Measurements from ENCODE around the gene GBX1. TPM values are rescaled to one million over a fixed set of nuclear protein-coding genes. Genes with fewer than 3 reads are reported as not detected.

Gene GBX1
- total and polyA plus RNA-seq, 5 donors from 2014 or later = not detected

DNA sequence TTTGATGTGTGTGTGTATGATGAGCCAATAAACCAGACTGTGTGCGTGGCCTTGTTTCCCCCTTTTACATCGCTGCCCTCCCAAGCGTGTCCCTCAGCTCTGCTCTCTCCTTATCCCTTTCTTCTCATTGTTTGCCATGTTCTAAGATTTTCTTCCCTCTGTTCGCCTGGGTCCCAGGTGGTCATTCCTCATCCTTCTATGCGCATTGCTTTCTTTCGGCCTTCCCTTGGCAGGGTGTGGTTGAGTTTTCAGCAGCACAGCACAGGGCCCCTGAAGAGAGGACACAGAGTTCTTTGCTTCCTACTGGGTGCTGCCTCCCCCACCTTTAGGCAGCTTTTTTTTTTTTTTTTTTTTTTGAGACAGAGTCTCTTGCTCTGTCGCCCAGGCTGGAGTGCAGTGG is 23.1 kb downstream of the GBX1 start:
- DNase-seq (no peak), ATAC-seq (ENCODE audit: low read depth in 2 of 2) (no peak)
- Histone ChIP-seq H3K27ac (ENCODE audit: insufficient read depth, low read length, poor library complexity, severe bottlenecking) (no peak overlapping the region), H3K27me3 (ENCODE audit: control insufficient read depth, insufficient read depth, low read length) (no peaks in the 10 kb centered on the region), H3K9me3 (ENCODE audit: control insufficient read depth in 2 of 2, low read length in 2 of 2) (no peaks in the 10 kb centered on the region), H3K4me3 (ENCODE audit: low read depth, low read length) (no peak overlapping the region), H3K4me1 (ENCODE audit: control insufficient read depth, insufficient read depth, low read length, poor library complexity, severe bottlenecking) (no peaks in the 10 kb centered on the region), H3K36me3 (ENCODE audit: control insufficient read depth, insufficient read depth, low read length) (no peaks in the 10 kb centered on the region)
- Mint-ChIP-seq H3K4me1 (no peaks in the 10 kb centered on the region), H3K27me3 (peaks cover 9% of the 10 kb centered on the region), H3K4me3 (no peak overlapping the region), H3K27ac (no peak overlapping the region), H3K36me3 (peaks cover 11% of the 10 kb centered on the region), H3K9me3 (peaks cover 0 to 1% (median 0%) of the 10 kb centered on the region in 7 donors)

DNA sequence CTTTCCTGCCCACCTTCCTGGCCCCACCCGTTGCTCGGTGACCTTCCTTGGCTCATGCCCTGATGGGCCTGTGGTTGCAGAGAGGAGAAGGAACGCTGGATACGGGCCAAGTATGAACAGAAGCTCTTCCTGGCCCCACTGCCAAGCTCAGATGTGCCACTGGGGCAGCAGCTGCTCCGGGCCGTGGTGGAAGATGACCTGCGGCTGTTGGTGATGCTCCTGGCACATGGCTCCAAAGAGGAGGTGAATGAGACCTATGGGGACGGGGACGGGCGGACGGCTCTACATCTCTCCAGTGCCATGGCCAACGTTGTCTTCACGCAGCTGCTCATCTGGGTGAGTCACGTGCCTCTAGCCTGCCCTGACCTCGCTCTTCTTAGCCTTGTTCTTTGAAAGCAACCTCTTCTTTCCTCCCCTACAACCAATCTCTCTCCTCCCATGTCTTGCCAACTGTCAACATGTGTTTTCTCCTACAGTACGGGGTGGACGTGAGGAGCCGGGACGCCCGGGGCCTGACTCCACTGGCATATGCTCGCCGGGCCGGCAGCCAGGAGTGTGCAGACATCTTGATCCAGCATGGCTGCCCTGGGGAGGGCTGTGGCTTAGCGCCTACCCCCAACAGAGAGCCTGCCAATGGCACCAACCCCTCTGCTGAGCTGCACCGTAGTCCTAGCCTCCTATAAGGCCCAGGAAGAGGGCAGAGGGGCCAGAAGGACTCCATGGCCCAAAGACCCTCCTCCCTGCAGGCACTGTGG is 24.1 kb downstream of the GBX1 start:
- Histone ChIP-seq H3K27ac (ENCODE audit: insufficient read depth, low read length, poor library complexity, severe bottlenecking) (no peak overlapping the region), H3K9me3 (ENCODE audit: control insufficient read depth in 2 of 2, low read length in 2 of 2) (no peaks in the 10 kb centered on the region), H3K4me3 (ENCODE audit: low read depth, low read length) (no peak overlapping the region), H3K4me1 (ENCODE audit: control insufficient read depth, insufficient read depth, low read length, poor library complexity, severe bottlenecking) (no peaks in the 10 kb centered on the region), H3K27me3 (ENCODE audit: control insufficient read depth, insufficient read depth, low read length) (no peaks in the 10 kb centered on the region), H3K36me3 (ENCODE audit: control insufficient read depth, insufficient read depth, low read length) (no peaks in the 10 kb centered on the region)
- Mint-ChIP-seq H3K4me3 (no peak overlapping the region), H3K9me3 (peaks cover 0 to 1% (median 0%) of the 10 kb centered on the region in 7 donors), H3K27me3 (peaks cover 4% of the 10 kb centered on the region), H3K36me3 (peaks cover 11% of the 10 kb centered on the region), H3K27ac (peak overlapping the region in 1 of 3 donors; percentile 46), H3K4me1 (no peaks in the 10 kb centered on the region)
- DNase-seq = no peak
- no peak for ATAC-seq (ENCODE audit: low read depth in 2 of 2)

DNA sequence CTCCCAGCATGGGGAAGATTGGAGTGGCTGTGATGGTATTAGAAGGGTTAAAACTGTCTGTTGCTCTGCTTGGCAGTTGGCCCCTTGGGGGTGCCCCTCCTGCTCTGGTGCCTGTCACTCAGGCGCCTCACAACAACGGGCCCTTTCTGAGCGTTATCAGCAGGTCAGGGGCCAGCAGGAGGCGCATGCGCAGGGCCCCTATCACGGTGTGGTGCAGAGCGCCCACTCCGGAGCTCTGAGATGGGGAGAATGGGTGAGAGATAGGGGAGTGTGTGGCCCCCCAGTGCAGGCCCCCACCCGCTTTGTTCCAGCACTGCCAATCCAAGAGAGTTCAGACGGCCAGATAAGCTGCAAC is 24.8 kb downstream of the GBX1 start:
- Mint-ChIP-seq H3K36me3 (peaks cover 11% of the 10 kb centered on the region), H3K4me3 (no peak overlapping the region), H3K27me3 (no peaks in the 10 kb centered on the region), H3K4me1 (no peaks in the 10 kb centered on the region), H3K27ac (no peak overlapping the region), H3K9me3 (peaks cover 0 to 1% (median 0%) of the 10 kb centered on the region in 7 donors)
- Histone ChIP-seq H3K36me3 (ENCODE audit: control insufficient read depth, insufficient read depth, low read length) (no peaks in the 10 kb centered on the region), H3K9me3 (ENCODE audit: control insufficient read depth in 2 of 2, low read length in 2 of 2) (no peaks in the 10 kb centered on the region), H3K27me3 (ENCODE audit: control insufficient read depth, insufficient read depth, low read length) (no peaks in the 10 kb centered on the region), H3K4me3 (ENCODE audit: low read depth, low read length) (no peak overlapping the region), H3K27ac (ENCODE audit: insufficient read depth, low read length, poor library complexity, severe bottlenecking) (no peak overlapping the region), H3K4me1 (ENCODE audit: control insufficient read depth, insufficient read depth, low read length, poor library complexity, severe bottlenecking) (no peaks in the 10 kb centered on the region)
- DNase-seq (no peak), ATAC-seq (ENCODE audit: low read depth in 2 of 2) (no peak)

DNA sequence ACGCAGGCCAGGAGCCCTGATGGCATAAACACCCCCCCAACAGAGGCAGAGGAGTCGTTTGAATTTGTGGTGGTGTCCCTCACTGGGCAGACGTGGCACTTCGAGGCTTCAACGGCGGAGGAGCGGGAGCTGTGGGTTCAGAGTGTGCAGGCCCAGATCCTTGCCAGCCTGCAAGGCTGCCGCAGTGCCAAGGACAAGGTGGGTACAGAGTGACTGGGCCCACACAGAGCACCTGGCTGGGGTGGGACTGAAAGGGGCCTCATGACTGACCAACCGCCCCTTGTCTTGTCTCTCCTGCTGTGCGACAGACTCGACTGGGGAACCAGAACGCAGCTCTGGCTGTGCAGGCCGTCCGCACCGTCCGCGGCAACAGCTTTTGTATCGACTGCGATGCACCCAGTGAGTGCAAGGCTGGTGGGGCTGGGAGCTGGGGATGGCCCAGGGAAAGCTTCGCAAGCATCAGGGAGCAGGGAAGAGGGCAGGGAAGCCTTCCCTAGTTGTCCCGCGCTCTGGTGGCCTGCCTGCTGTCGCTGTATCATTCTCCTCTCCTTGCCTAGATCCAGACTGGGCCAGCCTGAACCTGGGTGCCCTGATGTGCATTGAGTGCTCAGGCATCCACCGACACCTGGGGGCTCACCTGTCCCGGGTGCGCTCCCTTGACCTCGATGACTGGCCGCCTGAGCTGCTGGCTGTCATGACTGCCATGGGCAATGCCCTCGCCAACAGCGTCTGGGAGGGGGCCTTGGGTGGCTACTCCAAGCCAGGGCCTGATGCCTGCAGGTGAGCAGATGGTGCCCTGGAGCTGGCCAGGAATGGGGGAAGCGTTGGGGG is 25.4 kb downstream of the GBX1 start:
- Mint-ChIP-seq H3K27me3 (no peaks in the 10 kb centered on the region), H3K4me1 (no peaks in the 10 kb centered on the region), H3K9me3 (peaks cover 0 to 1% (median 0%) of the 10 kb centered on the region in 7 donors), H3K4me3 (no peak overlapping the region), H3K36me3 (peaks cover 11% of the 10 kb centered on the region), H3K27ac (no peak overlapping the region)
- DNase-seq (no peak), ATAC-seq (ENCODE audit: low read depth in 2 of 2) (no peak)
- no peak overlapping the region for H3K4me3 ChIP-seq (ENCODE audit: low read depth, low read length)
- no peaks in the 10 kb centered on the region for H3K9me3 ChIP-seq (ENCODE audit: control insufficient read depth in 2 of 2, low read length in 2 of 2)
- no peaks in the 10 kb centered on the region for H3K4me1 ChIP-seq (ENCODE audit: control insufficient read depth, insufficient read depth, low read length, poor library complexity, severe bottlenecking)
- no peak overlapping the region for H3K27ac ChIP-seq (ENCODE audit: insufficient read depth, low read length, poor library complexity, severe bottlenecking)
- H3K27me3 ChIP-seq (ENCODE audit: control insufficient read depth, insufficient read depth, low read length) = no peaks in the 10 kb centered on the region
- no peaks in the 10 kb centered on the region for H3K36me3 ChIP-seq (ENCODE audit: control insufficient read depth, insufficient read depth, low read length)

DNA sequence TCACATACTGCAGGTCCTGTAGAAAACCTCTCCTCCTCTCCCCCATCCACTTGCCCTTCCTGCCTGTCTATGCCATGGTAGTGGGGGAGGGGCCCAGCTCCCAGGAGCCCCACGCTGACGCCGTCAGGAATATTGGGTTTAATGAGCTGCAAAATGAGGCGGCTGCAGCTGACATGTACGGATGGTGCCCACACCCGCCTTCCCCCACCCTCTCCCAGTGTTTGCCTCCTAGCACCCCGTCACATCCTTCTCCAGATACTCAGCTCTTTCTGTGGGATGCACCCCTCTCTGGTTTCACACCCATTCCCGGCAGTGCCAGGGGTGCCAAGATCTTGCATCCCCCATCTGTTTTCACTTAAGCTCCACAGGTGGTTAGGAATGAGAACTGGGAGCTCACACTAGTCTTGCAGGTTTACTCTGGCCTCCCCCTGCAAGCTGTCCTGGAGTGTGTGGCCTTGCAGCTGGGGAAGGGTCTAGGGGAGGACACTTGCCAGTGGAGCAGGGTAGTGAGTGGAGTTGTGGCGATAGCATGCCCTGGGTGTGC is 26.1 kb downstream of the GBX1 start:
- H3K36me3 ChIP-seq (ENCODE audit: control insufficient read depth, insufficient read depth, low read length) = no peaks in the 10 kb centered on the region
- H3K27ac Mint-ChIP-seq = no peak overlapping the region
- ATAC-seq (ENCODE audit: low read depth in 2 of 2) = no peak

DNA sequence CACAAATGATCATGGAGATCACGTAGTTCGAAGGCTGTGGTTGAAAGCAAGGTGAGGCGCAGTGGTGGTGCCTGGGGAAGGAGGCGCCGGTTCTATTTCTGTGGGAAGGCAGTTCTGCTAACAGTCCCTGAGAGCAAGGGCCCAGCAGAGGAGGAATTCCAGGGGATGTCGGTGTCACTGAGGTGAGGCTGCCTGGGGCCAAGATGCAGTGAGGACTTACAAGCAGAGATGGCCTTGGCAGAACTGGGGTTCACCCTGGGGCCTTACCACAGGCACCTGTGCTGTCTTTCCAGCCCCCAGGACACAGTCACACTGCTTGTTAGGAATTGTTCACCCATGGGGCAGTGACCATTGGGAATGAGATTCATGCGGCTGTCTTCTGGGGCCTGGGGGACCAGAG is 26.7 kb downstream of the GBX1 start:
- ATAC-seq (ENCODE audit: low read depth in 2 of 2) = no peak
- no peak overlapping the region for H3K27ac ChIP-seq (ENCODE audit: insufficient read depth, low read length, poor library complexity, severe bottlenecking)
- DNase-seq = no peak
- no peak overlapping the region for H3K4me3 ChIP-seq (ENCODE audit: low read depth, low read length)
- peaks cover 0 to 1% (median 0%) of the 10 kb centered on the region in 7 donors for H3K9me3 Mint-ChIP-seq
- H3K4me1 Mint-ChIP-seq = no peaks in the 10 kb centered on the region
- H3K9me3 ChIP-seq (ENCODE audit: control insufficient read depth in 2 of 2, low read length in 2 of 2) = no peaks in the 10 kb centered on the region
- no peaks in the 10 kb centered on the region for H3K27me3 Mint-ChIP-seq
- no peaks in the 10 kb centered on the region for H3K36me3 ChIP-seq (ENCODE audit: control insufficient read depth, insufficient read depth, low read length)
- no peaks in the 10 kb centered on the region for H3K27me3 ChIP-seq (ENCODE audit: control insufficient read depth, insufficient read depth, low read length)
- H3K36me3 Mint-ChIP-seq = peaks cover 16% of the 10 kb centered on the region
- no peak overlapping the region for H3K4me3 Mint-ChIP-seq
- H3K4me1 ChIP-seq (ENCODE audit: control insufficient read depth, insufficient read depth, low read length, poor library complexity, severe bottlenecking) = no peaks in the 10 kb centered on the region
- no peak overlapping the region for H3K27ac Mint-ChIP-seq

More for the DNA sequence above, 26.1 kb downstream of the GBX1 start:
- Histone ChIP-seq H3K27me3 (ENCODE audit: control insufficient read depth, insufficient read depth, low read length) (no peaks in the 10 kb centered on the region), H3K4me1 (ENCODE audit: control insufficient read depth, insufficient read depth, low read length, poor library complexity, severe bottlenecking) (no peaks in the 10 kb centered on the region), H3K9me3 (ENCODE audit: control insufficient read depth in 2 of 2, low read length in 2 of 2) (no peaks in the 10 kb centered on the region), H3K27ac (ENCODE audit: insufficient read depth, low read length, poor library complexity, severe bottlenecking) (no peak overlapping the region), H3K4me3 (ENCODE audit: low read depth, low read length) (no peak overlapping the region)
- no peak for DNase-seq
- peaks cover 0 to 1% (median 0%) of the 10 kb centered on the region in 7 donors for H3K9me3 Mint-ChIP-seq
- H3K27me3 Mint-ChIP-seq = no peaks in the 10 kb centered on the region
- no peaks in the 10 kb centered on the region for H3K4me1 Mint-ChIP-seq
- H3K4me3 Mint-ChIP-seq = no peak overlapping the region
- peaks cover 13% of the 10 kb centered on the region for H3K36me3 Mint-ChIP-seq

DNA sequence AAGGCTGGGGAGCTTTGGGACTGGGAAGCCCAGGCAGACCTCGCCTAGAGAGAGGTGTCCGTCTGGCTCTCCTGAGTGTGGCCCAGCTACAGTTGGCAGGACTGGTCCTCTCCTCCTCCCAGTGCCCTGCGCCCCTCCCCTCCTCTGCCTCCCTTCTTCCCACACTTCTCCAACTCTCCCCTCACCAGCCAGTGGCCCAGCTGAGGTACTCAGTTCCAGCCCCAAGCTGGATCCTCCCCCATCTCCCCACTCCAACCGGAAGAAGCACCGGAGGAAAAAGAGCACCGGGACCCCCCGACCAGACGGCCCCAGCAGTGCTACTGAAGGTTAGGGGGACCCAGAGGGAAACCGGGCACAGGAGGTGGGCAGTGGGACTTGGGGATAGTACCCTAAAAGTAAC is 27.7 kb downstream of the GBX1 start:
- ATAC-seq (ENCODE audit: low read depth in 2 of 2) = no peak
- Mint-ChIP-seq H3K27me3 (no peaks in the 10 kb centered on the region), H3K4me3 (no peak overlapping the region), H3K36me3 (peaks cover 16% of the 10 kb centered on the region), H3K27ac (no peak overlapping the region), H3K4me1 (no peaks in the 10 kb centered on the region), H3K9me3 (peaks cover 0 to 1% (median 0%) of the 10 kb centered on the region in 7 donors)
- H3K36me3 ChIP-seq (ENCODE audit: control insufficient read depth, insufficient read depth, low read length) = no peaks in the 10 kb centered on the region
- no peak for DNase-seq
- no peaks in the 10 kb centered on the region for H3K4me1 ChIP-seq (ENCODE audit: control insufficient read depth, insufficient read depth, low read length, poor library complexity, severe bottlenecking)
- no peak overlapping the region for H3K4me3 ChIP-seq (ENCODE audit: low read depth, low read length)
- H3K27me3 ChIP-seq (ENCODE audit: control insufficient read depth, insufficient read depth, low read length) = no peaks in the 10 kb centered on the region
- no peaks in the 10 kb centered on the region for H3K9me3 ChIP-seq (ENCODE audit: control insufficient read depth in 2 of 2, low read length in 2 of 2)
- no peak overlapping the region for H3K27ac ChIP-seq (ENCODE audit: insufficient read depth, low read length, poor library complexity, severe bottlenecking)
